Uterus (tissue), 2 donors: ENCODE measurements around the gene GAREM2.

Experiments
- CTCF ChIP-seq, 4 experiments: fragments of 200-600 bp in 2 of 4; fragments of 450-650 bp in 2 of 4; sonication (generic) in 2 of 4; IDR thresholded peaks; one replicate each; pipeline ENCODE4 v1.5.1; 2016 to 2019; ENCODE audit warnings: antibody characterized with exemption in 4 of 4, mild to moderate bottlenecking in 2 of 4, moderate library complexity in 1 of 4
- POLR2A ChIP-seq, 2 donors: fragments of 450-650 bp; IDR thresholded peaks; one replicate each; pipeline ENCODE4 v1.6.1; 2016; ENCODE audit warnings: antibody characterized with exemption in 2 of 2, mild to moderate bottlenecking in 1 of 2, moderate library complexity in 1 of 2

- TF ChIP-seq CTCF (IDR thresholded peaks at IDR 0.05) (no peak), POLR2A (IDR thresholded peaks at IDR 0.05) (no peak)
These were observed 24.6 kb downstream of the GAREM2 start for GRCh38 chr2:26197516-26197915.
